K562 (cell line): ENCODE data around the gene CHCT1. TPM values are rescaled to one million over a fixed set of nuclear protein-coding genes. Genes with fewer than 3 reads are reported as not detected.
A peak's percentile ranks its signal among the peaks of the same experiment; 100 is the strongest.

ENCODE experiments used
- E2F6 ChIP-seq, 2 experiments: IDR thresholded peaks; 2 replicates each; pipeline ENCODE4 v1.6.1; 2011; ENCODE audit warnings: borderline replicate concordance in 1 of 2, control low read depth in 1 of 2, low read depth in 1 of 2, low read length in 1 of 2, mild to moderate bottlenecking in 1 of 2, mixed read lengths in 1 of 2, moderate library complexity in 1 of 2; ENCODE audit not compliant: insufficient read depth in 1 of 2, insufficient read length in 1 of 2, poor library complexity in 1 of 2, severe bottlenecking in 1 of 2; ENCODE audit errors: extremely low read depth in 1 of 2
- ETV1 ChIP-seq: fragments of 450-650 bp; conservative IDR thresholded peaks from 2 replicates; pipeline ENCODE4 v1.6.1; 2016; ENCODE audit warnings: missing genetic modification characterization, control low read depth, low read depth, missing compliant biosample characterization
- HDAC1 ChIP-seq, 2 experiments: fragments of 450-650 bp; IDR thresholded peaks; 2 replicates each; pipeline ENCODE4 v1.6.1; 2016 to 2017; ENCODE audit warnings: inconsistent platforms in 1 of 2, mild to moderate bottlenecking in 1 of 2, moderate library complexity in 1 of 2
- HDAC2 ChIP-seq: fragments of 450-650 bp; IDR thresholded peaks from 2 replicates; pipeline ENCODE4 v1.6.1; 2016; ENCODE audit warnings: mild to moderate bottlenecking
- KDM4B ChIP-seq, 2 experiments: fragments of 450-650 bp in 1 of 2; sonication (generic) in 1 of 2; IDR thresholded peaks; 2 replicates each; pipeline ENCODE4 v1.6.1; 2016 to 2017; ENCODE audit warnings: borderline replicate concordance in 2 of 2, antibody characterized with exemption in 1 of 2, low read depth in 1 of 2, mild to moderate bottlenecking in 1 of 2
- KLF10 ChIP-seq: fragments of 250-450 bp; sonication (Bioruptor Pico); IDR thresholded peaks from 2 replicates; pipeline ENCODE4 v1.6.1; 2021; ENCODE audit warnings: matching md5 sums
- L3MBTL2 ChIP-seq: fragments of 450-650 bp; IDR thresholded peaks from 2 replicates; pipeline ENCODE4 v1.6.1; 2016; ENCODE audit warnings: mild to moderate bottlenecking, moderate library complexity
- MTA1 ChIP-seq: fragments of 450-650 bp; IDR thresholded peaks from 2 replicates; pipeline ENCODE4 v1.6.1; 2017; ENCODE audit warnings: borderline replicate concordance
- POLR2AphosphoS5 ChIP-seq: IDR thresholded peaks from 2 replicates; pipeline ENCODE4 v1.6.1; 2011; ENCODE audit warnings: mild to moderate bottlenecking, low read depth, low read length, moderate library complexity; ENCODE audit not compliant: control insufficient read depth, insufficient read depth
- SIN3B ChIP-seq: fragments of 450-650 bp; IDR thresholded peaks from 2 replicates; pipeline ENCODE4 v1.6.1; 2017; ENCODE audit warnings: low read depth, mild to moderate bottlenecking, moderate library complexity
- SMARCA4 ChIP-seq: fragments of 450-650 bp; IDR thresholded peaks from 2 replicates; pipeline ENCODE4 v1.6.1; 2016
- SMARCE1 ChIP-seq: fragments of 450-650 bp; IDR thresholded peaks from 2 replicates; pipeline ENCODE4 v1.7.1; 2016; ENCODE audit warnings: mild to moderate bottlenecking
- SREBF2 ChIP-seq: sonication (generic); formaldehyde crosslinking; IDR thresholded peaks from 2 replicates; pipeline ENCODE4 v1.4.0; 2020; ENCODE audit warnings: mild to moderate bottlenecking, missing genetic modification reagents
- TEAD4 ChIP-seq, 2 experiments: sonication (generic) in 1 of 2; formaldehyde crosslinking in 1 of 2; IDR thresholded peaks; 2 replicates each; pipeline versions ENCODE4 v1.6.1 to v1.8.0; 2012 to 2022; ENCODE audit warnings: borderline replicate concordance in 1 of 2, inconsistent platforms in 1 of 2, low read length in 1 of 2, mild to moderate bottlenecking in 1 of 2, missing genetic modification reagents in 1 of 2
- THRA ChIP-seq: fragments of 450-650 bp; IDR thresholded peaks from 2 replicates; pipeline ENCODE4 v1.6.1; 2017; ENCODE audit warnings: mild to moderate bottlenecking, moderate library complexity
- ZHX1 ChIP-seq: fragments of 150-350 bp; conservative IDR thresholded peaks from 2 replicates; pipeline ENCODE4 v1.6.1; 2014; ENCODE audit warnings: low read length
- ZNF12 ChIP-seq: sonication (generic); formaldehyde crosslinking; IDR thresholded peaks from 2 replicates; pipeline ENCODE4 v1.4.0; 2020; ENCODE audit warnings: mild to moderate bottlenecking, missing genetic modification reagents
- ZNF3 ChIP-seq: fragments of 250-450 bp; sonication (Bioruptor Pico); IDR thresholded peaks from 2 replicates; pipeline ENCODE4 v1.5.0; 2021; ENCODE audit warnings: mild to moderate bottlenecking, moderate library complexity
- ZNF512 ChIP-seq: IDR thresholded peaks from 2 replicates; pipeline ENCODE4 v1.6.1; 2016; ENCODE audit warnings: missing genetic modification characterization, missing compliant biosample characterization
- ZNF764 ChIP-seq: fragments of 250-450 bp; sonication (Bioruptor Pico); IDR thresholded peaks from 2 replicates; pipeline ENCODE4 v1.4.0; 2020; ENCODE audit warnings: low read depth, mild to moderate bottlenecking, moderate library complexity
- polyA plus RNA-seq, 8 experiments: library from polyadenylated mRNA; depleted of rRNA in 4 of 8; stranded (reverse) in 5 of 8; unstranded in 3 of 8; fragments of >200 nt; fragmentation: Nextera tagmentation in 2 of 8; fragmentation: Illumina TruSeq in 1 of 8; extraction: Ambion mirVana in 2 of 8; extraction: Trizol in 1 of 8; gene quantifications; 2 replicates each; pipeline versions ENCODE4 v1.2.1 to v1.2.3, GENCODE V29; 2011 to 2014; ENCODE audit warnings: inconsistent platforms in 1 of 8, missing spikeins in 1 of 8
- total RNA-seq, 7 experiments: library from RNA; depleted of rRNA in 6 of 7; stranded (reverse); fragments of >200 nt in 6 of 7; fragmentation: Illumina TruSeq in 2 of 7; extraction: Trizol in 2 of 7; gene quantifications; 2 replicates each; pipeline versions ENCODE4 v1.2.1 to v1.2.3, GENCODE V29; 2011 to 2021; ENCODE audit warnings: low replicate concordance in 1 of 7

Gene CHCT1
- total and polyA plus RNA-seq, 9 of the 15 experiments (the other 6 are each of a cell fraction or from before 2014, with no cell fraction given) = not detected

GRCh38 chr17:60392845-60393702 is 29.2 kb upstream of the CHCT1 start (continued):
- TF ChIP-seq E2F6 (IDR thresholded peaks at IDR 0.05; ENCODE audit: borderline replicate concordance in 1 of 2, extremely low read depth in 1 of 2, insufficient read depth in 1 of 2, insufficient read length in 1 of 2, low read depth in 1 of 2, low read length in 1 of 2, poor library complexity in 1 of 2, severe bottlenecking in 1 of 2) (peak; percentile 25 to 53), THRA (no peak), SMARCA4 (0 out of 2 replicates have a peak, but pooled peaks have one; percentile 11), ETV1 (tag) (peak; percentile 35; the same call in 1 of the 2 replicates), L3MBTL2 (peak; percentile 64), ZNF3 (CRISPR knock-in tag) (peak; percentile 63; the same call in 1 of the 2 replicates), SIN3B (no peak), ZNF764 (no peak), SMARCE1 (0 out of 2 replicates have a peak, but pooled peaks have one; percentile 7), TEAD4 (IDR thresholded peaks at IDR 0.05; ENCODE audit: low read length) (0 out of 2 replicates have a peak, but pooled peaks have one; percentile 38), TEAD4 (CRISPR knock-in tag; IDR thresholded peaks at IDR 0.05; ENCODE audit: borderline replicate concordance) (0 out of 2 replicates have a peak, but pooled peaks have one; percentile 42), KDM4B (IDR thresholded peaks at IDR 0.05; ENCODE audit: borderline replicate concordance in 2 of 2, low read depth in 1 of 2) (no peak), ZNF12 (CRISPR knock-in tag) (0 out of 2 replicates have a peak, but pooled peaks have one; percentile 24), ZHX1 (no peak), MTA1 (peak; percentile 11; the same call in 1 of the 2 replicates), POLR2AphosphoS5 (0 out of 2 replicates have a peak, but pooled peaks have one; percentile 21), ZNF512 (no peak), KLF10 (CRISPR knock-in tag) (peak; percentile 41; the same call in 1 of the 2 replicates), HDAC2 (no peak), SREBF2 (CRISPR knock-in tag) (peak; percentile 10; the same call in 1 of the 2 replicates), HDAC1 (IDR thresholded peaks at IDR 0.05) (peak in 1 of 2 experiments; percentile 37; a peak in 1 of 4 replicates)
